GM18519 (cell line): ENCODE measurements around the gene BTBD16.
A peak's percentile ranks its signal among the peaks of the same experiment; 100 is the strongest.

Source experiments
- ATAC-seq: cut with Tn5 transposase; IDR thresholded peaks from one replicate; pipeline ENCODE4 v1.9.1; 2021; ENCODE audit warnings: mild to moderate bottlenecking, moderate library complexity; ENCODE audit not compliant: unreplicated experiment, low FRiP score

The BTBD16 gene

DNA sequence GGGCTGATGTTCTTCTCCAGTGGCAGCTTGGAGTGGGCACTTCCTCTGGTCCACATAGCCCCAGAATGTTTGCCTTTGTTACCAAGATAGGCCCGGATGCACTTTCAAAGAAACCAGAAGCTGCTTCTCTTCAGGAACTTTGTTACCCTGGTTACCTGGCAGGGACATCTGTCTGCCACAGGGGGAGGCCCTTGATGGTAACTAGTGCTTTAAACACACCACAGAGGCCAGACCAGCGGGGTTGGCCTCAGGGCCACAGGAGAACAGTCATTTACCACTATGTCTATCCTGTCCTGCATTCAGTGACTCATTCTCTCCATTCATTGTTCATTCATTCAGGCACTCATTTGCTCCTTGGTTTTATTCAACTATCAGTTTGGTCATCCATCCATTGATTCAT lies 91.5 kb downstream of the BTBD16 start:
- no peak for ATAC-seq

DNA sequence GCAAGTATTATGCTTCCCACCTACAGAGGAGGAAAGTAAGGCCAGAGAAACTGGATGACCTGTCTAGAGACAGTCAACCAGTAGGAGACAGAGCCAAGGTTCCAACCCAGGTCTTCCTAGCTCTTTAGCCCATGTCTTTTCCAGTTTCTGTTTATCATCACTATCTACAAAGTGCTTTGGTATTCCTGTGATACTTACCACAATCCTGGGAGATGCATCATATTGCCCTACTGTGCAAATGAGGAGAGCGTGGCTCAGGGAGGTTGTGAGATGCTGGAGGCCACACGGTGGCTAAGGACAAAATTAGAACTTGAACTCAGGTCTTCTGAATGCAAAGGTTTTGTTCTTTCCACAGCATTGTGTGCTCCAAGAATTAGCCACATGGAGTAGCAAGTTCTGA lies 92.2 kb downstream of the BTBD16 start:
- ATAC-seq: no peak

DNA sequence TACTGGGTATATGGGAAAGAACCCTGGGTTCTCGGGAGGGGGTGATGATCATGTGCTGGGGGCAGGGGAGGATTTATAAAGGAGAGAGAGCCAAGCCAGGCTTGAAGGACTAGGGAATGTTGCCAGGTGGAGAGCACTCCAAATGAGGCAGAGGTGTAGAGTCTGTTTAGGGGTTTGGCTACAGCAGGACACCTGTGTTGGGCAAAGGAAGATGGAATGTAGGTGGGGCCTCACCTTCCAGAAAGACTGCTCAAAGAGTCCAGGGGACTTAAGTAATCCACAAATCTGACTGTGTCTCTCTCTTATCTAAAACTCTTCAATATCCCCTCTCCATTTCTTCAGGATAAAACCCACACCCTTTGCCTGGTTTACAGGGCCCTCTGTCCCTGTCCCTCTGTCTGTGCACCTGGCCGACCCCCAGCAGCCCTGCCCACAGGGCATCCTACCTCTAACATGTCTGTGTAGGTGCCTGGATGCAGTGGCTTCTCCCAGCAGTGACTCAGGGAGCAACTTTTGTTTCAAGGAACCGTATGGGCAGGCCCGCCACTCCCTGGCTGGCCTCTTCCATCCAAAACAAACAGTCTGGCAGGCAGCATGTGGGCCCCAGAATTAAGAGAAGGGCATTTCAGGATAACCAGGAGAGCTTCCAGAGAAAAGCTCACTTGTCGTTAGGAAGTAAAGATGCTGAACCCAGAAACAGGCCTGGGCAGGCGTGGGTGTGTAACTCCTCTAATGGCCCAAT lies 92.8 kb downstream of the BTBD16 start:
- ATAC-seq: no peak

DNA sequence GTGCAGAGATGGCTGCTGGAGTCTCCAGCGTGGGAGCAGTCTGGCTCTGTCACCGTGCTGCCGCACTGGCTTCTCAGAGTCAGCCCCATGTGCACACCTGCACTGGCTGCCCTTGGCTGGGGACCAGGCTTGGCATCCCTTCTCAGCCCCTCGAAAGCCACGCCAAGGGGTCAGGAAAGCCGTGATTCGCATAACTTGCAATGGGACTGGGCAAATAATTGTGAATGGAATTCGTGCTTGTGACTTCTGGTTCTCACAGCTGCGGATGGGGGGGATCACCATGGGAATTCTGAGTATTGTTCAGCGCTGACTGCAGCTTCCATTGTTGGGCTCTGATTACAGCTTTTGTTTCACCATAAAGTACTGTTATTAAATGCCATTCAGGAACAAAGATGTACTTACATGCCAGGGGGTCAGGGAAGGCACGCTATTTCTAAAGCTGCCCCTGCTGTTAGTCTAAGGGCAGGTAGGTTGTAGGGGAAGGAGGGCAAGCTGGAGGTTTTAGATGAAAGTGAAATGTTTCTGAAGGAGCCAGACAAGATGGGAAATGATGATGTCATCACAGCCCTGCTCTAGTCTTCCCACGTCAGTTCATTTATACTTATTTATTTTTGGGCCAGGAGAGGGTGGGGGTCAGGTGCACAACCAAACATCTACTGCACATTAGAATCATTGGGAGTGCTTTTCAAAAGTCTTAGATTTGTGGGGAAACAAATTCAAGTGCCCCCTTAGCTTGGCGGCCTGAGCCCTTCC lies 97.6 kb downstream of the BTBD16 start:
- ATAC-seq: no peak

DNA sequence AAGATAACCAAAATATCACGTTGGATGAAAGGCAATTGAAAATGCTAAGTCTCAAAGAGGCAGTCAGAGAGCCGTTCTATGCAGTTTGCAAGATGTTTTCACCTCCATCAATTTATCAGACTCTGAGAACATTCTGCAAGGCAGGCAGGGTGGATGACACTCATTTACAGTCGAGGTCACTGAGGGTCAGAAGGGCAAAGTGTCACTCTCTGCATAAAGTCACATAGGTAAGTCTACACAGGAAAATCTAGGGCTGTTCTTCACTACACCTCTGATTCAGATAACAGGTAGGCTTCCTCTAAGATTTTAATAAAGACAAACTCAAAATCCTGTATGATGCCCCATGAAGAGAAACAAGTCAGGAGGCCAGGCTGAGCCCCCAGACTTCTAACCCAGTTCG lies 102.0 kb downstream of the BTBD16 start:
- ATAC-seq: no peak

DNA sequence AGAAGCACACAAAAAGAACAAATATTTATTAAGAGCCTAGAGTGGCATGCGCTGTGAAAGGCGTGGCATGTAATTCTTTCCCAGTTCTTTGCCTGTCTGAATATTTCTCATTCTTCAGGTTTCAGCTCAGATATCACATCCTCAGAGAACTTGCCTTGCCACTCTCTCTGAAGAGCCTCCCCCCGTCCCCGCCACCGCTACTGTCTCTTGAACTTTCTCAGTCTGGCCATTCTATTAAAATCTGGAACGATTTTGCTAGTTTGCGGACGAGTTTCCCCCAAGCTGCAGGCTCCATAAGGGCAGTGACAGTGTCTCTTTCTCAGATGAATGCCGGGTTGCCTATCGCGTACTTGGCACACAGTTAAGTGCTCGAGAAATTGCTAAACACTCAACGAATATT lies 102.6 kb downstream of the BTBD16 start:
- no peak for ATAC-seq

DNA sequence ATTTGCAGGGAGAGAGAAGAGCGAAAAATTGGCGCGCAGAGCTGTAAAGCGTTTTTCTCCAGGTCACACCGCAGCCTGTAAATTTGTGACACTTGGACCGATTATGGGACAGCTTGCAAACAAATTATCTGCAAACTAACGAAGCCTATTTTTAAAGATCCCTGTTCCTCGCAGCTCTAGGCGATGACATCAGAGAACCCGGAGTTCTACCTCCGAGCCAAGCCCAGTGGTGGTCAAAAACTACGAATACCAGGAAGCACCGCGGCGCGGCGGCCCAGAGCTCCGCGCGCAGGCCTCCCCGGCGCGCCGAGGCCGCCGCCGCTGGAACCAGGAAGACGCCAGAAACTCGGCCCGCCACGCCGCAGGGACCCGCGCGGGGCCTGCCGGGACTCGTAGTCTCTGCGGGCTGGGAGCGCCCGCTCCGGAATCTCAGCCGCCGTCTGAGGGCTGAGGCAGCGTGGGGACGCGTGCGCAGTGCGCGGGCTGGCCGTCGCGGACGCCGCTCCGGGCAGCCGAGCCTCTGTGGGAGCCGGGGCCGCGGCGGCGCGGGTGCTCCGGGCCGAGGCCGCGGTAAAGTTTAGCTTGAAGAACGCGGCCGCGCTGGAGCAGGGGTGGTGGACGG lies 103.3 kb downstream of the BTBD16 start, which contains the start of gene PLEKHA1:
PLEKHA1 (plus strand) TSS at position 472 of the 622 bp plus-strand sequence. CDS start 18,493 bp downstream, outside the sequence.
- ATAC-seq: peak; percentile 85

DNA sequence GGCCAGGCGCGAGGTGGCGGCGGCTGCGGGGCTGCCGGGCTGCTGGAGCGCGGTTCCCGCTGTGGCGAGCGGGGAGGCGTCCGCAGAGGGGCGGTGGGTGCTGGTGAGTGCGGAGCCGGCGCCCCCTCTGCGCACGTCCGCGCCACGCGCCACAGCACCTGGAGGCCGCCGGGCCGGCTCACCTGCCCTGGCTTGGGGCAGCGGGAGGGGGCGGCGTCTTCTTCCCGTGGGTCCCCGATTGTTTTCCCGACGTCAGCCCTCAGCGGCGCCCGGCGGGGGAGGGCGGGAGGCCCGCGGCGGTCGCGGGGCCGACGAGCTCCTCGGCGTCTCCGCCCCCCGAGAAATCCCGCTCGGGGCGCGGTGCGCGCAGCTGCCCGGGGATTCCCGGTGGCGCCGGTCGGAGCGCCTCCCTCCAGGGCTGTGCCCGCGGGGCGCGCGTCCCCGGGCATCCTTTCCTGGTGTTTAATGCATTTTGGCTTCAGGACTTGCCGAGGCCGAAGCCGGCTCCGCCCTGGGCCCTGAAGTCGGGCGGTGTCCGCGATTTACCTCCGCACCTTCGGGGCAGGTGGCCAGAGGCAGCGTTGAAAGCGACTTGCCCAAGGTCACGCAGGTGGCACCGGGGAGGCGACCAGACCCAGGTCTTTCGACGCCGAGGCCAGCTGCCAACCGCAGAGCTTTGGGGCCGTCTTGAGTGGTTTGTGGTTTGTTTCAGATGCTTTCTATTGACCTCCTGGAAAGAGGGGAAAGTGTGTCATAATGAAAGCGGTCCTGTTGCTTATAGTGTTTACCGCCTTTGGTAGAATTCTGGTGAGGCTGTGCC lies 104.0 kb downstream of the BTBD16 start:
- ATAC-seq: peak; percentile 36

DNA sequence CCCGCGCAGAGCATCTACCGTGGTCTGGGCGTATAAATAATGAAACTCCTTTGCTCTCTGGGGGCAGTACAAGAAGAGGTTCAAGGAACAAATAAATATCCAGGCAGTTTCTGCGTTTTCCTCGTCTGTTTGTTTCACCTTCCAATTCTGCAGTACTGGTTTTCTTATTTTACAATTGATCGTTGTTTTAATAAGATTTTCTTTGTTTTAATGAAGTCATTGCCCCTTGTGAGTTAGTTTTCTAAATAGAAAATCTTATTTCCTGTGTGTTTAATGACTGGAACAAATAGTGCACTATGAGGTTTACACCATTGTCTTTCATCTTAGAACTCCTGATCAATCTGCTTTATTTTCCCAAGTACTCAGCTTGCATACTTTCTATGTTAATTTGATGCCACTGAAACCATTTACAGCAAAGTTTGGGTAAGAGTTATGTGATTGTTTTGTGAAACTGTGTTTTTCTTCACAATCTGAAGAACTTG lies 104.6 kb downstream of the BTBD16 start:
- no peak for ATAC-seq

DNA sequence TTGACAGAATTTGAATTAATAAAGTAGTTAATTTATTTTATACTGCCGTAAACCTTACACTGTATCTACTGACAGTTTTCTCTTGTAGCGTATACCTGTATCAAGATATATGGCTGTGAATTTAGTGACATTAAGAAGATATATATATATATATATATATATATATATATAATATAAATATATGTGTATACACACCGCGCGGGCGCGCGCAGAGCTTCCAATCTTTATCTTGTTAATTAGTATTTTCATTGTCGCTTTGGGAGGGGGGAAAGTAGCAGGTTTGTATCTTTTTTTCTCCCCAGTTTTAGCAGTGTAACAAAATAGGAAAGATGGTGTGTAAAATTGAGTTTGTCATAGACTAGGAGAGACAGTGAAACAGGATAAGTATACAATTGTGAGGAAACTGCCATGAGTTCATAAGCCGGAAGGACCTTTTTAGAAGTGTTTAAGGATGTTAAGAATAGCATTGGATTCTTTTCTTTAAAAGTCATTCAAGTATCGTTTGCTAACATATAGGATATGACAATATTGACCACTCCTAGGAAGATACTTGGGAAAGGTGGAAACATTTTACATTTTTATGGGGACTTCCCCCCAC lies 105.4 kb downstream of the BTBD16 start:
- ATAC-seq: no peak

DNA sequence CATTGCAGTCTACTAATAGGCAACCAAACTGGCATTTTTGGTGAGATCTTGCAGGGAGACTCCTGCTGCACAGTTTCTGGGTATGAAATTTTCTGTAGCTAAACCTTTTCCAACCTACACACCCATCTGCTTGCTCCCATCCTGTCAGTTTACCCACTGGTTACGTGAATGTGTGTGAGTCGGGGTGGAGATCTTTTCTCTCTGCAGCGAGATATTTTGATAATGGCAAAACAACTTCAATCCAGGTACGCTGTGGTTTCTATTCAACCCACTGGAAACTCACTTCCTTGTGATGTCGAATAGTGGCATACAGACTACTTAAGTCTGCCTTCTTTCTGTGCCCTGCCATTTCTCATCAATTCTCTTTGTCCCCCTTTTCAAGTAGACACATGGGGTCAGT lies 107.9 kb downstream of the BTBD16 start:
- ATAC-seq: no peak

DNA sequence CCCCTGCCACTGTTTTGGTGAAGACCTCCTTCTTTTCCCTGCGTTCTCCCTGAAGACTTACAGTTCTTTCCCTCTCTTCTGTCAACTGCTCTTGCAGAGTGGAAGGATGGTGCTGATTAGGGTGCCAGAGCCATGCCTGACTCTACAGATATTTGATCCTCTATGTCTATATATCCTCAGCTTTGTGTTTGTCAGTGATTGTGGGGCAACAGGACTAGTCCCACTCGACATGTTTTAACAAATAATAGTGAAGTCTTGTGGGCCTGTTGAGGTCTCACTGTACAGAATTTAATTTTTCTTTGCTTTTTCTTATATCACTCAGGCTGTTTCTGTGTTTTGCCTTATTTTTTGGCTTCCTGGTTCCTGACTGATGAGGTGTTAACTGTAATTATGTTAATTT lies 108.4 kb downstream of the BTBD16 start:
- ATAC-seq: no peak

DNA sequence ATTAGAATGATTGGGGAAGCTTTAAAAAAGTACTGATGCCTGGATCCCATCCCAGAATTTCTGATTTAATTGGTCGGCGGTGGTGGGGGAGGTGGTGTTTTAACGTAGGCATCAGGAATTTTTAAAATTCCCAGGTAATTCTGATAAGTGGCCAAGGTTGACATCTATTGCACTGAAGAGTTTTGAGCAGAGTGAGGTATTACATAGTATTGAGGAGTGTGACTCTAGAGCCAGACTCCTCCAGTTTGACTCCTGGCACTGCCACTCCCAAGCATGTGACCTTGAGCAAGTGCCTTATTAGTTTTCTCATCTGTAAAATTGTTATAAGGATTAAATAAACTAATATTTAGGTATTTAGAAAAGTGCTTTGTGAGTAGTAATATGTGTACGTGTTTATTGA lies 109.6 kb downstream of the BTBD16 start:
- ATAC-seq: no peak

DNA sequence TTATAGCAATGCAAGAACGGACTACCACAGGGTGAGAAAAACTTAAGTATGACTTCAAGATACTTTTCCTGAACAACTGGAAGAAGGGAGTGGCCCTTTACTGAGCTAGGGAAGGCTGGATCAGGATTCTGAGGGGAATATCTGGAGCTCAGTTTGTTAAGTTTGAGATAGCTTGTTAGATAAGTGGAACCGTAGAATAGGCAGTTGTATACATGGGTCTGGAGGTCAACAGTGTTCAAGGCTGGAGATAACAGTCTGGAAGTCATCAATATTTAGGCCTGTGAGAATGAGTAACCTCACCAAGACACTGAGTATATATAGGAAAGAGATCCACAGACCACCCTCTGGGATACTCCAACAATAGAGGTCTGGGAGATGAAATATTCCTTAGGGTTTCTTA lies 110.6 kb downstream of the BTBD16 start:
- no peak for ATAC-seq

DNA sequence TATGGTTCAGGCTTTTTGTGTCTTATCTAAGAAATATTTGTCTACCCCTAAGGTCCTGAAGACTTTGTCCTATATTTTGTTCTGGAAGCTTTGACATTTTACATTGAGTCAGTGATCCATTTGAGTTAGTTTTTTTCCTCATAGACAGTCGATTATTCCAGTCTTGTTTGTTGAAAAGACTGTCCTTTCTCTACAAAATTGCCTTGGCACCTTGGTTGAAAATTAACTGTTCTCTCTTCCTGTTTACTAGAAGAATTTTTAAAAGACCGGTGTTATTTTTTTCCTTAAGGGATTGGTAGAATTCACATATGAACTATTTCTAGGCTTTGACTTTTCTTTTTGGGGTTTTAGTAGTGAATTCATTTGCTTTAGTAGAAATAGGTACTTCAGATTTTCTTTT lies 115.4 kb downstream of the BTBD16 start:
- ATAC-seq: no peak

DNA sequence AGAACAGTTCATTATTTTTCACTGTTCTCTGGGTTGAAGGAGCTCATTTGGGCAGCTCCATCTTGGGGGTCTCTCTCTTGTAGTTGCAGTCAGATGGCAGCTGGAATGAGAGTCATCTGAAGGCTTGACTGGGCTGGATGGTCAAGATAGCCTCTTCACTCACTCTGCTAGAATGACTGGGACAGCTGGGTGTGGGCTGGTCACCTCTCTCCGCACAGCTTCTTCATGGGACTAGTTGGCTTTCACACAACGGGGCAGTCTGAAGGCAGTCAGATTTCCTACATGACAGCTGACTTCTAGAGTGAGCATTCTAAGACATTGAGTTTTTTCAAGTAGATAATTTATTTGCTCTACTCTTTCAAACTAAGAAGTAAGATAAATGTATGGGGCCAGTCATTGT lies 116.5 kb downstream of the BTBD16 start:
- ATAC-seq: no peak
